Gastrocnemius medialis (tissue), 4 donors: ENCODE data around the gene ANAPC1.
"Not testable (repeated sequence)": the region's sequence is repeated elsewhere in the genome, so short reads cannot be mapped to it uniquely, and the experiment has no call there.

Experiments used
- POLR2A ChIP-seq, 2 donors: fragments of 450-650 bp; IDR thresholded peaks; one replicate each; pipeline ENCODE4 v1.6.1; 2017; ENCODE audit warnings: antibody characterized with exemption in 2 of 2, mild to moderate bottlenecking in 2 of 2, moderate library complexity in 2 of 2
- TF ChIP-seq, protein P1 (sequence below), 5 experiments: fragments of 450-650 bp in 3 of 5; fragments of 200-600 bp in 2 of 5; sonication (generic) in 2 of 5; IDR thresholded peaks in 4 of 5; conservative IDR thresholded peaks in 1 of 5; 1 replicate in 4 of 5; 2 replicates in 1 of 5; pipeline ENCODE4 v1.5.1; 2016 to 2019; ENCODE audit warnings: antibody characterized with exemption in 5 of 5, mild to moderate bottlenecking in 3 of 5, moderate library complexity in 3 of 5

GRCh38 chr2:111828217-111828766 is 55.7 kb downstream of the ANAPC1 start:
- TF ChIP-seq POLR2A (IDR thresholded peaks at IDR 0.05): not testable (repeated sequence)
- TF ChIP-seq, protein P1, sequence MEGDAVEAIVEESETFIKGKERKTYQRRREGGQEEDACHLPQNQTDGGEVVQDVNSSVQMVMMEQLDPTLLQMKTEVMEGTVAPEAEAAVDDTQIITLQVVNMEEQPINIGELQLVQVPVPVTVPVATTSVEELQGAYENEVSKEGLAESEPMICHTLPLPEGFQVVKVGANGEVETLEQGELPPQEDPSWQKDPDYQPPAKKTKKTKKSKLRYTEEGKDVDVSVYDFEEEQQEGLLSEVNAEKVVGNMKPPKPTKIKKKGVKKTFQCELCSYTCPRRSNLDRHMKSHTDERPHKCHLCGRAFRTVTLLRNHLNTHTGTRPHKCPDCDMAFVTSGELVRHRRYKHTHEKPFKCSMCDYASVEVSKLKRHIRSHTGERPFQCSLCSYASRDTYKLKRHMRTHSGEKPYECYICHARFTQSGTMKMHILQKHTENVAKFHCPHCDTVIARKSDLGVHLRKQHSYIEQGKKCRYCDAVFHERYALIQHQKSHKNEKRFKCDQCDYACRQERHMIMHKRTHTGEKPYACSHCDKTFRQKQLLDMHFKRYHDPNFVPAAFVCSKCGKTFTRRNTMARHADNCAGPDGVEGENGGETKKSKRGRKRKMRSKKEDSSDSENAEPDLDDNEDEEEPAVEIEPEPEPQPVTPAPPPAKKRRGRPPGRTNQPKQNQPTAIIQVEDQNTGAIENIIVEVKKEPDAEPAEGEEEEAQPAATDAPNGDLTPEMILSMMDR (IDR thresholded peaks at IDR 0.05 in 4 of 5, conservative IDR thresholded peaks at IDR 0.05 in 1 of 5): not testable (repeated sequence)
